SK-N-MC (cell line): ENCODE measurements around the gene ADIRF.

ENCODE experiments used
- EZH2 ChIP-seq: fragments of 200-600 bp; sonication (generic); IDR thresholded peaks from one replicate; pipeline ENCODE4 v1.6.1; 2017; ENCODE audit warnings: antibody characterized with exemption
- POLR2AphosphoS5 ChIP-seq: IDR thresholded peaks from 2 replicates; pipeline ENCODE4 v1.6.1; 2012; ENCODE audit warnings: mild to moderate bottlenecking, low read depth, low read length, borderline replicate concordance

GRCh38 chr10:86958901-86959736 lies 9.2 kb upstream of the ADIRF start:
- TF ChIP-seq POLR2AphosphoS5 (no peak), EZH2 (no peak)
